ENCODE measurements around the gene UTP25. TPM values are rescaled to one million over a fixed set of nuclear protein-coding genes. Genes with fewer than 3 reads are reported as not detected.
"Not testable (repeated sequence)": the region's sequence is repeated elsewhere in the genome, so short reads cannot be mapped to it uniquely, and the experiment has no call there.

UTP25 gene
- total RNA-seq, 4 donors from 2014 or later, result 6.6 to 18.5 (median 9.2) TPM

- TF ChIP-seq CTCF (IDR thresholded peaks at IDR 0.05), result no peak
- ATAC-seq (ENCODE audit: low FRiP score), result peak; percentile 78
- peak; percentile 48 for DNase-seq (ENCODE audit: low spot score)
These were observed 56.9 kb downstream of the UTP25 start for GRCh38 chr1:209884665-209885117.

GRCh38 chr1:209885403-209886218 lies 57.8 kb downstream of the UTP25 start:
- no peak for TF ChIP-seq CTCF (IDR thresholded peaks at IDR 0.05)
- DNase-seq (ENCODE audit: low spot score) (no peak), ATAC-seq (ENCODE audit: low FRiP score) (no peak)

- no peak for TF ChIP-seq CTCF (IDR thresholded peaks at IDR 0.05)
- DNase-seq (ENCODE audit: low spot score), result no peak
- no peak for ATAC-seq (ENCODE audit: low FRiP score)
These were observed 58.4 kb downstream of the UTP25 start for GRCh38 chr1:209886219-209886536.

- not testable (repeated sequence) for DNase-seq (ENCODE audit: low spot score); ATAC-seq (ENCODE audit: low FRiP score)
These were observed 60.7 kb downstream of the UTP25 start for GRCh38 chr1:209888291-209889076.

- no peak for TF ChIP-seq CTCF (IDR thresholded peaks at IDR 0.05)
- ATAC-seq (ENCODE audit: low FRiP score), result no peak
- DNase-seq (ENCODE audit: low spot score), result no peak
These were observed 61.3 kb downstream of the UTP25 start for GRCh38 chr1:209889077-209889418.

GRCh38 chr1:209890641-209891330 lies 63.0 kb downstream of the UTP25 start:
- no peak for TF ChIP-seq CTCF (IDR thresholded peaks at IDR 0.05)
- DNase-seq (ENCODE audit: low spot score), result no peak
- no peak for ATAC-seq (ENCODE audit: low FRiP score)

- ATAC-seq (ENCODE audit: low FRiP score), result no peak
- DNase-seq (ENCODE audit: low spot score), result no peak
- TF ChIP-seq CTCF (IDR thresholded peaks at IDR 0.05), result no peak
These were observed 66.0 kb downstream of the UTP25 start for GRCh38 chr1:209893751-209894150.

Data from omental fat pad (tissue), 4 donors.